ENCODE measurements around the gene ABCA9.

Gene ABCA9

GRCh38 chr17:68993112-68993511 lies 67.6 kb downstream of the ABCA9 start:
- Histone ChIP-seq H3K4me2 (ENCODE audit: low read depth, low read length, poor library complexity, severe bottlenecking) (no peak overlapping the region), H3K4me3 (ENCODE audit: insufficient read depth, low read length, poor library complexity, severe bottlenecking) (no peak overlapping the region), H3K9me3 (ENCODE audit: insufficient read depth, low read length) (no peaks in the 10 kb centered on the region)

GRCh38 chr17:68987966-68988365 lies 72.8 kb downstream of the ABCA9 start:
- no peak for TF ChIP-seq EZH2phosphoT487 (conservative IDR thresholded peaks at IDR 0.05; ENCODE audit: low read length)
- TF ChIP-seq, protein P1, sequence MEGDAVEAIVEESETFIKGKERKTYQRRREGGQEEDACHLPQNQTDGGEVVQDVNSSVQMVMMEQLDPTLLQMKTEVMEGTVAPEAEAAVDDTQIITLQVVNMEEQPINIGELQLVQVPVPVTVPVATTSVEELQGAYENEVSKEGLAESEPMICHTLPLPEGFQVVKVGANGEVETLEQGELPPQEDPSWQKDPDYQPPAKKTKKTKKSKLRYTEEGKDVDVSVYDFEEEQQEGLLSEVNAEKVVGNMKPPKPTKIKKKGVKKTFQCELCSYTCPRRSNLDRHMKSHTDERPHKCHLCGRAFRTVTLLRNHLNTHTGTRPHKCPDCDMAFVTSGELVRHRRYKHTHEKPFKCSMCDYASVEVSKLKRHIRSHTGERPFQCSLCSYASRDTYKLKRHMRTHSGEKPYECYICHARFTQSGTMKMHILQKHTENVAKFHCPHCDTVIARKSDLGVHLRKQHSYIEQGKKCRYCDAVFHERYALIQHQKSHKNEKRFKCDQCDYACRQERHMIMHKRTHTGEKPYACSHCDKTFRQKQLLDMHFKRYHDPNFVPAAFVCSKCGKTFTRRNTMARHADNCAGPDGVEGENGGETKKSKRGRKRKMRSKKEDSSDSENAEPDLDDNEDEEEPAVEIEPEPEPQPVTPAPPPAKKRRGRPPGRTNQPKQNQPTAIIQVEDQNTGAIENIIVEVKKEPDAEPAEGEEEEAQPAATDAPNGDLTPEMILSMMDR (IDR thresholded peaks at IDR 0.05; ENCODE audit: insufficient read depth, low read length, poor library complexity, severe bottlenecking), result no peak
- Histone ChIP-seq H3K9ac (ENCODE audit: low read length) (no peak overlapping the region), H3K4me3 (ENCODE audit: insufficient read depth, low read length, poor library complexity, severe bottlenecking) (no peak overlapping the region)

More at GRCh38 chr17:68993112-68993511, 67.6 kb downstream of the ABCA9 start:
- Histone ChIP-seq H3K36me3 (ENCODE audit: low read length) (no peaks in the 10 kb centered on the region), H3K27me3 (ENCODE audit: low read length) (no peaks in the 10 kb centered on the region), H3K9me2 (replicated peaks; ENCODE audit: insufficient read depth, low read length) (no peaks in the 10 kb centered on the region), H3K27ac (ENCODE audit: low read depth, low read length) (no peak overlapping the region), H3K79me2 (ENCODE audit: insufficient read depth, low read length) (no peaks in the 10 kb centered on the region), H4K20me1 (ENCODE audit: low read depth, low read length) (no peaks in the 10 kb centered on the region), H2AFZ (ENCODE audit: low read depth, low read length, severe bottlenecking) (no peak overlapping the region), H3F3A (ENCODE audit: insufficient read depth) (no peaks in the 10 kb centered on the region), H3K9ac (ENCODE audit: low read length) (no peak overlapping the region)
- TF ChIP-seq, protein P1 (IDR thresholded peaks at IDR 0.05; ENCODE audit: insufficient read depth, low read length, poor library complexity, severe bottlenecking), result no peak
- TF ChIP-seq EZH2phosphoT487 (conservative IDR thresholded peaks at IDR 0.05; ENCODE audit: low read length), result no peak

GRCh38 chr17:68981288-68981687 lies 79.4 kb downstream of the ABCA9 start:
- no peaks in the 10 kb centered on the region for H4K20me1 ChIP-seq (ENCODE audit: low read depth, low read length)
- no peaks in the 10 kb centered on the region for H3K79me2 ChIP-seq (ENCODE audit: insufficient read depth, low read length)
- H3K36me3 ChIP-seq (ENCODE audit: low read length), result no peaks in the 10 kb centered on the region
- no peak overlapping the region for H3K27ac ChIP-seq (ENCODE audit: low read depth, low read length)
- no peaks in the 10 kb centered on the region for H3K27me3 ChIP-seq (ENCODE audit: low read length)
- no peak overlapping the region for H2AFZ ChIP-seq (ENCODE audit: low read depth, low read length, severe bottlenecking)
- H3K9ac ChIP-seq (ENCODE audit: low read length), result no peak overlapping the region
- H3K9me3 ChIP-seq (ENCODE audit: insufficient read depth, low read length), result no peaks in the 10 kb centered on the region
- no peak overlapping the region for H3K4me2 ChIP-seq (ENCODE audit: low read depth, low read length, poor library complexity, severe bottlenecking)
- TF ChIP-seq, protein P1 (IDR thresholded peaks at IDR 0.05; ENCODE audit: insufficient read depth, low read length, poor library complexity, severe bottlenecking), result no peak
- no peak for TF ChIP-seq EZH2phosphoT487 (conservative IDR thresholded peaks at IDR 0.05; ENCODE audit: low read length)
- no peaks in the 10 kb centered on the region for H3K9me2 ChIP-seq (replicated peaks; ENCODE audit: insufficient read depth, low read length)
- no peaks in the 10 kb centered on the region for H3F3A ChIP-seq (ENCODE audit: insufficient read depth)
- H3K4me3 ChIP-seq (ENCODE audit: insufficient read depth, low read length, poor library complexity, severe bottlenecking), result no peak overlapping the region

More at GRCh38 chr17:68987966-68988365, 72.8 kb downstream of the ABCA9 start:
- H3K4me2 ChIP-seq (ENCODE audit: low read depth, low read length, poor library complexity, severe bottlenecking), result no peak overlapping the region
- H2AFZ ChIP-seq (ENCODE audit: low read depth, low read length, severe bottlenecking), result no peak overlapping the region
- no peaks in the 10 kb centered on the region for H3K79me2 ChIP-seq (ENCODE audit: insufficient read depth, low read length)
- H3F3A ChIP-seq (ENCODE audit: insufficient read depth), result no peaks in the 10 kb centered on the region
- H4K20me1 ChIP-seq (ENCODE audit: low read depth, low read length), result no peaks in the 10 kb centered on the region
- H3K9me2 ChIP-seq (replicated peaks; ENCODE audit: insufficient read depth, low read length), result no peaks in the 10 kb centered on the region
- H3K36me3 ChIP-seq (ENCODE audit: low read length), result no peaks in the 10 kb centered on the region
- no peaks in the 10 kb centered on the region for H3K9me3 ChIP-seq (ENCODE audit: insufficient read depth, low read length)
- H3K27me3 ChIP-seq (ENCODE audit: low read length), result no peaks in the 10 kb centered on the region
- H3K27ac ChIP-seq (ENCODE audit: low read depth, low read length), result no peak overlapping the region

All from SU-DHL-6 (cell line).